GM12892 (cell line): ENCODE measurements around the gene RBFOX1.

Experiments
- POLR2A ChIP-seq: IDR thresholded peaks from 2 replicates; pipeline ENCODE4 v1.6.1; 2011; ENCODE audit warnings: low read depth, low read length, control low read depth
- POLR2AphosphoS5 ChIP-seq: IDR thresholded peaks from 2 replicates; pipeline ENCODE4 v1.6.1; 2011; ENCODE audit warnings: low read depth, low read length, control low read depth
- TAF1 ChIP-seq: IDR thresholded peaks from 2 replicates; pipeline ENCODE4 v1.6.1; 2011; ENCODE audit warnings: low read depth, mild to moderate bottlenecking, control low read depth, low read length, borderline replicate concordance

- TF ChIP-seq POLR2A (no peak), POLR2AphosphoS5 (no peak), TAF1 (no peak)
These were observed 304.8 kb downstream of the RBFOX1 start for GRCh38 chr16:7637446-7637845.
